Stimulated activated CD8-positive, alpha-beta memory T cell treated with anti-CD3 and anti-CD28 coated beads, Interleukin-12 subunit alpha, Interleukin-12 subunit beta, amount 100 ng/mL, for 4 hours (primary cell): ENCODE results near the gene POMT2.
"Not testable (repeated sequence)": the region's sequence is repeated elsewhere in the genome, so short reads cannot be mapped to it uniquely, and the experiment has no call there.

Experiments
- DNase-seq: peaks from one replicate; pipeline ENCODE4 v3.0.0-alpha.2; 2020; ENCODE audit warnings: low read depth

The POMT2 gene

DNA sequence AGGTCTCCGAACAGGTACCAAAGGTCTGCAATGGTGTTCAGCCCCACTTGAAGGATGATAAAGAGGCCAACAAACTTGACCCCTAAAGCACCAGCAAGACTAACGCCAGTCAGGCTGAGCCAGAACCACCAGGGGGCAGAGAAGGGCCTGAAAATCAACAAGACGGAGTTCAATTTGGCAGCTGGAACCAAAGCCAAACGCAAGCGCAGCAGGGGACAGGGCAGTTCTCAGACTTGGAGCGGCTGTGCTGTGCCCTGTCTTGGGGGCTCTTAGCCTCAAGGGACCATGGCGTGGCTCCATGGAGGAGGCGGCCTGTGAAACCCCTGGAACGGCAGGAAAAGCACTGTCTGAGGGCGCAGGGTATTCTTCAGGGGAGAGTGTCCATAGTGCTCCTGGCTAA lies 19.6 kb downstream of the POMT2 start:
- no peak for DNase-seq

DNA sequence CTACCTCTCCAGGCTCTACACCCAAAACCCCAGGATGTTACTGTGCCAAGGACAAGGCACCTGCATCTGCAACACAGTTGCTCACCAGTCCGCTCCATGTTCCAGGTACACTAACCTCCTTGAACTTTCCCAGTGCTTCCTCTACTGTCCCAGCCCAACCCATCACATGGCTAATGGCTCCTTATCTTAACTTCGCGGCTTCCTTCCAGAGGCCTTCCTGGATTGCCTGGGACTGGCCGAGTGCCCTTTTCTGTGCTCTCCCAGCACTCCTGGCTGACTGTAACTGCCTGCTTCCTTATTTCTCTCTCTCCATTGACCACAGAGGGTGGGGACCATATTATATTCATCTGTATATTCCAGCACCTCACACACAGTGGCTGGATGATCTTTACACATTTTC lies 20.9 kb downstream of the POMT2 start:
- DNase-seq: no peak

DNA sequence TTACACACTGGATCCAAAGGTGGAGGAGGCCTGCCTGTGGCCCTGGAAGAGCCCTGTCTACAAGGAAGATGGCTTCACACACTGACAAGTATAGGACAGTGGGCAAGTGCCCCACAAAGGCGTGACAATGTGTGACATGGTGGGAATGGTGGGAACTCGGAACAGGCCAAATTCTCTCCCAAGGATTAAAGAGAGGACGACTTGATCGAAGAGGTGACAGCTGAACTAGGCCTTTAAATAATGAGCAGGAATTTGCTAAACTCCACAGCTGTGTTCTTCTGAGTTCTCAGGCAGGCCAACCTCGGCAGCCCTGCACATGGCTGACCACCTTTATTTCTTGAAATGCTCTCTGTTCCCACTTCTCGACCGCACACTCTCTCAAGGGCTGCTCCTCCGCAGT lies 23.8 kb downstream of the POMT2 start:
- DNase-seq: no peak

DNA sequence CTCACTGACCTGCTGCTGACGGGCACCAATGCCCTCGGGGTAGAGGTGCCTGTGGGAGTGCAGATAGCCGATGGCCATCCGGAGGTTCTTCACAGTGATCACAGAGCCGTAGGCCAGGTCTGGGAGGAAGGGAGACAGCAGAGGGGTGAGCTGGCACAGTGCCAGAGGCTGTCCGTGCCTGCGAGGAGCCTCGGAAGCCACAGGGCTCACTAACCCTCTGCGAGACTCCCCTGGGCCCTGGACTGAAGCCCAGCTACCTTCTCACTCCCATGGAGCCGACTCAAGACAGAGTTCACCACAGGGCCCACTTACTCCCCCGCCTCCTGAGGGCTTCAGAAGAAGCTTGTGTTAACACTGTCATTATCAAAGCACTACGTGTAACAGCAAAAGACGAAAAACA lies 24.5 kb downstream of the POMT2 start:
- DNase-seq: no peak

DNA sequence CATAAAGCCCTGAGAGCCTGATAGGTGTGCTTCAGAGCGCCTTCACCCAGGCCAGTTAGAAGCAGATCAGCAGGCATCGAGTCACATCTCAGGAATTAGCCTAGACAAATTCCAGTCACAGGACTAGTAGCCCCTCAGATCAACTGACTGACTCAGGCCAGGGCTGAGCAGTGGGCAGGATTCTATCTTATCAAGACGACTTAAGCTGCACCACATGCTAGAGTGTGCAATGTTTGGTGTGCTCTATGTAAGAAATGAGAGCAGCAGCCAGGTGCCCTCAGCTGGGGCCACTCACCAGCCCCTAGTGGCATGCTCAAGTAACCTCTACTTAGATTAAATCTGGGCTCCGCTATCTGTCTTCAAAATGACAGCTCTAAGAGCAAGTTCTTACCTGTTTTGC lies 30.0 kb downstream of the POMT2 start:
- DNase-seq: no peak

DNA sequence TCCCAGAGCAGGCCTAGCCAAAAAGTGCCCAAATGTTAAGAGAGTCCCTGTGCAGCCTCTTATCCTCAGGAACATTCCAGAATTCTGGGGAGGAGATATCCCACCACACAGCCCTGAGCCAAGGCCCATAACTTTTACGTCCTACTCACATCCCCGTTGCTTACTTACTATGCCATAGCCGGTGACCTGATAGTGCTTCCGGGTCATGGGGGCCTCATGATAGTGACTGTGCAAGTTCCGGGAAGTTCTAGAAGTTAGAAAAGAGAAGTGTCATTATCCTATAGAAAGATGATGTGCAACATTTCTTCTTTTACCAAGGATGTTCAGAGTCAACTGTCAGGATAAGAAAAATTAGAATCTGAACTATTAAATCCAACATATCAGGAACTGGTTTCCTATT lies 34.1 kb downstream of the POMT2 start:
- DNase-seq: no peak

DNA sequence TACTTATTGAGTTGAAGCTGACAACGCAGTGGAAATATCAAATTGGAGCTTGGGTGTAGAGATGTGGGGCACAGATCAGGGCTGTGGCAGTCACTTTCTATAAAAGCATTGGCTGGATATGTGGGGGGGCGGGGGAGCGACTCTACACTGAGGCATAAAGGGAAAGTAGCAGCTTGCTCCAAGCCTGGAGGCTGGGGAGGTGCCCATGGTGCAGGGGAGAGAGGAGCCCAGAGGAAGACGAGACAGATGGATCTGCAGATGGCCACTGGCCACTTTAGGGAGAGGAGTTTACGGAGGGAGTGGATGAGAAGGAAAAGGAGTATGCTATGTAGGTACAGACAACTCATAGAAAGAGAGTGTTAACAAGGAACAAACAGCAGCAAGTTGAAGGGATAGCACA lies 36.2 kb downstream of the POMT2 start:
- no peak for DNase-seq

DNA sequence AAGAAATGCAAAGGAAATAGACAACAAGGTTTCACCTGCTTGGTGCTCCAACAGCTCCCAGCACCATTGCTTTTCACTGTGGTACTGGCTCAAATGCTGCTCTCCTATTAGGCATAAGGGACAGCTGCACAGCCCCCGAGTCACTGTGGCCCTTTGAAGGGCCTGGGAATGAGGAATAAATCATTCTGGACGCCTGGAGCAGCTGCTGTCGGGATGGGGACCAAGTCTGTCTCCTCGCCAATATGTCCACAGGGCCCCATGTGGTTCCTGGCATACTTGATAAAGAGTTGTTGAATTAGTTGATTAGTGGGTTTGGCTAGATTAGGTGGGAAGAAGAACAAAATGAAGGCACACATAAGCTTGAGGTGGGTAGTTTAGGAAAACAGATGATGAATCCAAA lies 36.6 kb downstream of the POMT2 start:
- DNase-seq: no peak

DNA sequence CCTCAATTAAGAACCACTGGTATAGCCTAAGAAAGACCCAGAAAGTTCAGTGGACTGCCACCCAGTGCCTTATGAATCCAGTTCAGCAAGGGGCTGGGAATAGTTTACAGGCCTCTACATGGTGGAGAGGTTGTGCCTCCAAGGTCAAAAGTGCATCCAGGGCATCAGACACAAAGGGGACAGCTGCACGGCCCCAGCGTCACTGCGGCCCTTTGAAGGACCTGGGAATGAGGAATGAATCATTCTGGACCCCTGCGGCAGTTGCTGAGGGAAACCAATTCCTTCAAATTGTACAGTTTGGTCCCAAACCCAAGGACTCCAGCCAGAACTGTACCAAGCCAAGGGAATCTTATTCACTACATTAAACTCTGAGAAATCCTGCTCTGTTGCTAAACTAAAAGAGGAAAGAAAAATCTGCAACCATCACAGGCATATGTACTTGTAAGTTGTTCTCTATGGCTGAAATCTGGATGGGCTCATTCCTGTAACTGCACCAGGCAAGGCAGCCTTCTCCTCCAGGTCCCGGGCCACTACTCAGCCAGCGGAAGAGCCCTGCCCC lies 38.8 kb downstream of the POMT2 start:
- no peak for DNase-seq

DNA sequence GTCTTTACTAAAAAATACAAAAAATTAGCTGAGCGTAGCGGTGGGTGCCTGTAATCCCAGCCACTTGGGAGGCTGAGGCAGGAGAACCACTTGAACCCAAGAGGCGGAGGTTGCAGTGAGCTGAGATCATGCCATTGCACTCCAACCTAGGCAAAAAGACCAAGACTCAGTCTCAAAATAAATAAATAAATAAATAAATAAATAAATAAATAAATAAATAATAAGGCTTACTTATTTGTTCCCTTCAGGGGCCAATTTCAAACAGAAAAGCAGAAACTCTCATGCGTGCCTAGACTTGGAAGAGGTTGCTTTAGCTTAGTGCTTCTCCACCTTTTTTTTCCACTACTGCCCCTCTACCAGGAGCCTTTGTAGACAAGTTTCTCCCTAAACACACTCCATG lies 39.8 kb downstream of the POMT2 start:
- DNase-seq: not testable (repeated sequence)

DNA sequence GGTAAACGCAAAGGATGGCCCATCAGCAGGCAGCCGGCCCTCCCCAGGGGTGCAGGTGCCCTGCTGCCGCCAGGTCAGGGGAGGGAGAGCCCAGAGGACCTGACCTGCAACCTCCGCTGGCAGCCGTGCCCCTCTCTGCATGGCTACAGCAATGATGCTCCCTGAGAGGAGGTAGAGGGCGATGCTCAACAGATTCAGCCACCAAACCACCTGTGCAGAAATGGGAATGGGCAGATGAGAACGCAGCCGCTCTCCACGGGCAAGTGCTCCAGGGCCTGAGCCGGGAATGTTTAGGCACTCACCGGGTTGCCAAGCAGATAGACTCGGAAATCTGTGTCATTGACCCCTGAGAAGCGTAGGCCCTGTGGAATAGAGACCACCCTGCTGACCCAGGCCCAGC lies 41.0 kb downstream of the POMT2 start:
- DNase-seq: no peak

DNA sequence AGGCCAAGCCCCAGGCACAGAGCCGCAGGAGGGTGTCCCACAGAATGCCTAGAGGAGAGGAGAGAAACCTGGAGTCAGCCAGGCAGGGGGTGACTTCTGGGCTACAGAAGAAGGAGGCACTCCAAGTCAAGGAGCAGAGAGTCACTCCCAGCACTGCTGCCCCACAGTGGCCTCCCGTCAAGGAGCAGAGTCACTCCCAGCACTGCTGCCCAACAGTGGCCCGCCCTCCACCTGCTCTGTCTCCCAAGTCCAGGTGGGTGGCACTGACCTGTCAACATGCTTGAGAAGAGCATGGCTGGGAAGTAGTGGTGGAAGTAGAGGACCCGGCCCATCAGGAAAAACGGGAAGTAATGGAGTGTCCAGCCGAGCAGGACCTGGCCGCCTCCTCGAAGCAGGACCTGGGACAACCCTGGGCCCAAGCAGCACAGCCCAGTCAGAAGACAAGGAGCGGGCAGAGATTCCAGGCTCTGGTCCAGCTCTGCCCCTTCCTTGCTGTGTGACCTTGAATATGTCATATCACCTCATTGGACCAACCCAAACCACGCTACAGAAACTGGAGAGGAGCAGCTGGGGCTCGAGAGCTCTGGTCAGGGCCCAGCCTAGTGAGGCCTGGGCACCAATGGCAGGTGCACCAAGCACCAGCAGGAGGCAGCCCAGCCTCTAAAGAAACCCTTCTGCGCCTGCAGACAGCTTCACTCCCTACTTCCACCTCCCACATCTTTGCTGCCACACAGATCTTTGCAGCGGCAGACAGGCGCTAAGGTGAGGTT lies 42.0 kb downstream of the POMT2 start:
- DNase-seq: no peak

DNA sequence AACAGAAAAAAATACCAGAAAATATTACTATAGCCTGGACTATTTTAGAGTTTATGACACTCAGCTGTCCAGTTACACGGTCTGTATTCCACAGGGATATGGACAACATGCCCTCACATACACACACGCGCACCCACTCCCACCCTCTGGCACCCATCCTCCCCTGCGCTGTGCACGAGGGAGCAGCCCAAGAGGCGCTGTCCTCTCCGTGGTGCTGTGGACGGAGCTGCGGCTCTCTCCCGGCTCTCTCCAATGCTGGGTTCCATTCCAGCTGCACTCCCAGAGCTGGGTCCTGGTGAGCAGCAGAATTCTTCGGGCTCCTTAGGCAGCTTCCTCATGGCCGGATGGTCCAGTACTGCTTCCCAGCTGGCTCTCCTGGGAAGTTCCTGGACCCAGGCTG lies 43.7 kb downstream of the POMT2 start:
- no peak for DNase-seq

DNA sequence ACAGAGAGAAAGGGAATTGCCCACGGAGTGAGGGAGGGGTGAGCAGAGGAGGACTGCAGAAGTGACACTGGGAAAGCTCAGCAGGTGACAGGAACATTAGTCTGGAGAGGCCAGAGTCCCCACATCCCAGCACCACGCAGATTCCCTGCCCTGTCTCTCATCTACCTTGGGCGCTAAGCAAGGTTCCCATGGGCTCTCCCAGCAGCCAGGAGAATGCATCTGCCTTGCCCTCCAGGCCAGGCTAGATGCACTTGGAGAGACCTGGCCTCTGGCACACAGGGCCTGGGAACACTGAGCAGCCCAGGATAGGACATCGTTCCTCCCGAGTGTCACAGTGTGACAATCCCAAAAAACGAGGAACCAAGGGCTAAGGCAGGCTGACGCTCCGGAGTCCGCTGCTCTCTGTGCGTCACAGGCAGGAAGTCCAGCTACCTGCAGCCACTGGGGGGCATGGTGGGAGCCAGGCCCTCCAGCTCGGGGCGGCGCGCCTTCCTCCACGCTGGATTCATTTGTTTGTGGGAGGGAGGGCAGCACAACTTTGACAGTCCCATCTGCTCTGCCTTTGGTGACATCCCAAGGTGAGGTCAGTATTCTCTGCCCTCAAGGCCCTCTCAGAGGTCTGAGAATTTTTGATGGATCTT lies 44.3 kb downstream of the POMT2 start:
- DNase-seq: no peak

DNA sequence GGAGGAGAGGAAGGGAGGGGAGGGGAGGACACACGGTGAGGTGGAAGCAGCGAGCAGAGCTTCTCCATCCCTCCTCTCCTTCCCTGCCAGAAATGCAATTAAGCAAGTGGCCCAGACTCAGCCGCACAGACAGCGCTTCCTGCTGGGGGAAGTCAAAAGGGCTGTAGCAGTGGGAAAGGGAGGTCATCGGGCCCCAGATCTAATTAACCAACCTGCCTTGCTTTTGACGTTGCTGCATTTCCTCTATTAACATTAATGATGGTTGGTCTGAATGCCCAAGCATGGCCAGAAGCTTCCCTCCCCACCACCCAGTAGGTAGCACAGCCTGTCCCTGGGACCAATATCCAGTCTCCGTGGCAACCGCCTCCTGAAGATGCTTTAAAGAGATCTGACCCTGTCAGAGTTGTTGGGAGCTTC lies 45.1 kb downstream of the POMT2 start:
- DNase-seq: no peak

DNA sequence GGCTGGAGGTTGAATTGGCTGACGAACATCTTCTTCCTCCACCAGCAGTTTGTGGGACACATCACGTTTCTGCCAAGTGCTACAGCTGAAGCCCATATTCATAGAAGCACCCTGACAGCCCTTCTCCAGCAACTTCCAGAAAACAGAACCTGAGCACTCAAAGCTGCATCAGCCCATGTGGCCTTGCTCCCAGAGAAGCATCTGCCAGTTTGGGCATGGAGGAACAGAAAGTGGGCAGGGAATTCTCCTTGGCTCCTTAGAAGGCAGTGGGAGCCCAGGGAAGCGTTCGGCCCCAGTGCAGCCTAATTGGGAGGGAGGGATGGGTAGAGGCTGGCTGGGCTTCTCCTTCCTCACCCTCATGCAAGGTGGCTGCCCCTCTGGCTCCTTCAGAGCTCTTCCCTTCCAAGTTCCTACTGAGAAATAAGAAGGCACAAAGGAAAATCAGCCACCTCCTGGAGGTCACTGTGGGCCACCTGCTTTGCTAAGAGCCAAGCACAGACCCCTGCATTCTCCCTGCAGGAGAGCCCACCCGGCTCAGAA lies 45.6 kb downstream of the POMT2 start:
- DNase-seq: no peak

DNA sequence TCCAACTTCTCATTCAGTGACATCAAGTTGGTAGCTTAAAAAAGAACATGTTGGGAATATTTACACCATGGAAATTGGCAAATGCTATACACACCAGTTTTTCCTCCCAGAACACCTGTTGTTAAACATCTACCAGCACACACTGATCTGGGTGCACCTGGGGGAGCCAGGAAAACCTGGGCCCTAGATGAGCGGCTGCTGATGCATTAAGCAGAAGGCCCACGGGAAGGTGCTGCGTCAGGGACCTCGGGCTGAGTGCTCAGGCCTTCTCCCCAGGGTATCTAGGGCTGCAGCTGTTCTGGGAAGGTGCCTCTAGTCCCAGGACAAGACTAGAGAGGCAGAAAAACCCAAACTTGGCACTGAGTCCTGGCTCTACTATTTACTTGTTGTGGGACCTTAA lies 46.9 kb downstream of the POMT2 start:
- no peak for DNase-seq

DNA sequence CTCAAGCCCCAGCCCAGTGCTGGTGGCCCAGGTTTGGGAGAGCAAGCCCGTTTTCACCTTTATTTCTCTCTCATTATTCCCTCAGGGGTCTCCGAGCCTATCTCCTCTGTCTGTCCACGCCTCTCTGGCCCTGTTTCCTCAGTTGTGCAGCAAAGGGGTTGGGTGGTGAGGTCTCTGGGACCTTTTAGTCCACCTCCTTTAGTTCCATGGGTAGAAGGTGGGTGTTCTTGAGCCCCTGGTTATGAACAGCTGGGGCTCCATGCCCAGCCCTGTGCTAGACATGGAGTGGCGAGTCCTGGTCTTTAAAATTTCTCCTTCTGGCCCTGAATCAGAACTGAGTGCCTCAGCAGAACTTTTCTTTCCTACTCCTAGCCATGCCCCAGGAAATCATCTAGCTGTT lies 48.4 kb downstream of the POMT2 start:
- no peak for DNase-seq

DNA sequence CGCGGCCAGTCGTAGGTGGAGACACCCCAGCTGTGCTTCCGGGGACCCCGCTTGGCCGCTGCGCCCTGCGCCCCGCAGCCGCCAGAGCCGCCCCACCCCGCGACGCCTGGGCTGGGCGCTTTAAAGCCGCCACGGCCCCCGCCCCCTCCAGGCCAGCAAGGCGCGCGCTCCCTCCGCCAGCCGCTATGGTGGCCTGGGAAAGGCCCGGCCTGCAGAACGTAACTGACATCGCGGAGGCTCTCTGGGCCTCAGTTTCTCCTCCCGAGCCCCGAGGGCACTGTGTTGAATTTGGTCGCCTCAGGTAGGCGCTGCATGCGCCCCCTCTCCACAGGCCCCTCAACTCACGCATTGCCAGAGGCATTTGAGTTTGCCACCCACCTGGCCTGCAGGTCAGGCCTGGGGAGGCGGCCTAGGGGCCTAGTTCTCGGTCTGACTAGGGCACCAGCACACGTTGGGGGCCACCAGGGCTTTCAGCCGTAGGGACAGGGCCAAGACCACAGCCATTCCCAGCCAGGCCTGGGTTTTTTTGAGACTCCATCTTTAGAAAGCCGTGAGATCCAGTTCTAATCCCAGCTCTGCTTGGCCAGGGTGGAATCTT lies 49.5 kb downstream of the POMT2 start, which contains the start of gene NGB:
Gene NGB, minus strand, starts transcription at position 94 of the 598 bp plus-strand sequence. CDS start 269 bp downstream, outside the sequence.
- no peak for DNase-seq

DNA sequence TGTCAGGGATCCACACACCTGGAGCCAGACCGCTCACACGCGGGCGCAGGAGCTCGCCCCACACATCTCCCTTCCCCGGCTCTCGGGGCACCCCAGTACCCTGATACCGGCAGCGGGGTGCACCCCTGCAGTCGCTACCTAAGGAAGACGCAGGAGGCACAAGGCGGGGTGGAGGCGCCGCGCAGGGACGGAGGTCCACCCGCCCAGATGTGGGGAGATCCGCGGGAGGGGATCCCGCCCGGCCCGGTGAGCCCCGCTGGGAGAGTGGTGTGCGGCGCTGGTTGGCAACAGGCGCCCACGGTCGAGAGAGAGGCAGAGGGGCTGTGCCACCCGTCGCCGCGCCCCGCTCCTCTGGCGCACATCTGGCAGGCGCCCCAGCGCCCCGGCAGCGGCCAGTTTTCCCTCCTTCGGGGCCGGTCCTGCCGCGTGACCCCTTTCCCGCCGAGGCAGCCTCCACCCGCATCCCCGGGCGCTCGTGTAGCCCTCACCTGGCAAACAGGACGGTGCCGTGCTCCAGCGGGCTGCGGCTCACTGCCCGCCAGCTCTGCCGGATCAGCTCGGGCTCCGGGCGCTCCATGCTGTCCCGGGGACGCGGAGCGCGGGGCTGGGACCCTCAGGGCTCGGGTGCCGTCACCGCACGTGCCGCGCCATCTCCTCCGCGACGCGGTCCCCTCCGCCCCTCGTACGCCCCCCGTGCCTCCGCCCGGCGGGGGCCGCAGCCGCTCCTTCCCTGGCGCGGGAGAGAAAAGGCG lies 50.1 kb downstream of the POMT2 start:
- DNase-seq: no peak

DNA sequence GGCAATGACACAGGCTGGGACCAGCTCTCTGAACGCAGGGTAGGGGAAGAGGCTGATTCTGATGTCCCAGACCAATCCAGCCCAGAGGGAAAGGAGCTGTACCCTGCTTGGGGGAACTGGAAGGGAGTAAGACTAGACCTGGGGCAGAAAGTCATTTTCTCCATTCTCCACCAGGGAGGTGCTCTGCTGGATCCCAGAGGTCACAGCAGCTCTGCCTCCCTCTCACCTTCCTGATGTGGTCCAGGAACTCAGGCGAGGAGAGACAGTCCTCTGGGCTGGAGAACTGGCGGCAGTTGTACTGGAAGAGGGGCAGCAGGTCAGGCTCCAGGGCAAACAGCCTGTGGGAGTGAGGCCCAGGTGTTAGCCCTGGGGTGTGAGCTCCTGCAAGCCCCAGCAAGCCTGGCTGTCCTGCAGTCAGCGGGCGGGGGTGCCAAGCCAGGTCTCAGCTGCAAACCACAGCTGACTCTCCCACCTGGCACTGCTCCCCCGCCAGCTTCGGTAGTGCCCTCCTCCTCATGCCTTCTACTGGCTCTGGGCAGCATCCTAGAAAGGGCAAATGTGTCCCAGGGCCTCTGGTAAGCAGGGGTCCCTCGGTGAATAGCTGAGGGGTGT lies 51.6 kb downstream of the POMT2 start:
- DNase-seq: no peak
